Panc1 (cell line): ENCODE data around the gene KDM2B. TPM values are rescaled to one million over a fixed set of nuclear protein-coding genes. Genes with fewer than 3 reads are reported as not detected.

Experiments used
- ATAC-seq: fragments of 200-7000 bp; cut with Tn5 transposase; 2 replicates; pipeline ENCODE4 v1.9.1; 2020; ENCODE audit warnings: mild to moderate bottlenecking, moderate library complexity
- BruUV-seq: library from RNA; stranded (reverse); fragments of 400-500 nt; replicated peaks from 2 replicates; lab custom pipeline; 2021; lab: Mats Ljungman, UMichigan
- CTCF ChIA-PET: fragments of 300-600 bp; sonication (Branson Sonifier 250); formaldehyde crosslinking; loops from one replicate; lab custom pipeline; 2022; ENCODE audit warnings: antibody characterized with exemption; lab: Charles Lee
- POLR2A ChIA-PET: fragments of 300-600 bp; sonication (Branson Sonifier 250); formaldehyde crosslinking; loops from one replicate; lab custom pipeline; 2022; ENCODE audit warnings: antibody characterized with exemption; lab: Charles Lee
- DNase-seq: peaks from one replicate; pipeline ENCODE4 v3.0.0-alpha.2; 2010; ENCODE audit warnings: low read depth, low spot score
- H3K27ac ChIP-seq: 2 replicates; pipeline ENCODE4 v1.5.1; 2011; ENCODE audit warnings: mild to moderate bottlenecking, low read length, inconsistent platforms
- H3K27me3 ChIP-seq: fragments of 200-500 bp; sonication (Bioruptor generic); 2 replicates; pipeline ENCODE4 v1.6.0; 2014; ENCODE audit warnings: low read length, inconsistent platforms; ENCODE audit not compliant: control insufficient read depth, insufficient read depth
- H3K36me3 ChIP-seq: fragments of 200-500 bp; sonication (Bioruptor generic); 2 replicates; pipeline ENCODE4 v1.5.1; 2014; ENCODE audit warnings: inconsistent platforms, mild to moderate bottlenecking, low read length, moderate library complexity; ENCODE audit not compliant: control insufficient read depth, insufficient read depth
- H3K4me1 ChIP-seq: 2 replicates; pipeline ENCODE4 v1.5.1; 2011; ENCODE audit warnings: inconsistent platforms, mild to moderate bottlenecking, low read length, moderate library complexity; ENCODE audit not compliant: control insufficient read depth, insufficient read depth
- H3K4me3 ChIP-seq, 2 experiments: 2 replicates each; pipeline ENCODE4 v1.5.1; 2011 to 2012; ENCODE audit warnings: low read depth in 2 of 2, low read length in 2 of 2, mild to moderate bottlenecking in 2 of 2, inconsistent platforms in 1 of 2, moderate library complexity in 1 of 2
- H3K9me3 ChIP-seq: fragments of 200-500 bp; sonication (Bioruptor generic); 2 replicates; pipeline ENCODE4 v1.5.1; 2014; ENCODE audit warnings: low read depth, mild to moderate bottlenecking, inconsistent platforms, low read length, moderate library complexity; ENCODE audit not compliant: control insufficient read depth, insufficient read depth
- CTCF ChIP-seq: fragments of 450-650 bp; IDR thresholded peaks from 2 replicates; pipeline ENCODE4 v1.5.1; 2017; ENCODE audit warnings: mild to moderate bottlenecking
- POLR2AphosphoS5 ChIP-seq: IDR thresholded peaks from 2 replicates; pipeline ENCODE4 v1.6.1; 2012; ENCODE audit warnings: mild to moderate bottlenecking, low read depth, low read length, moderate library complexity
- REST ChIP-seq, 2 experiments: IDR thresholded peaks; 2 replicates each; pipeline ENCODE4 v1.6.1; 2011 to 2012; ENCODE audit warnings: low read depth in 2 of 2, control low read depth in 1 of 2, low read length in 1 of 2, mild to moderate bottlenecking in 1 of 2, moderate library complexity in 1 of 2; ENCODE audit not compliant: insufficient read depth in 1 of 2
- SIN3A ChIP-seq: IDR thresholded peaks from 2 replicates; pipeline ENCODE4 v1.6.1; 2012; ENCODE audit warnings: low read depth, mild to moderate bottlenecking, low read length, moderate library complexity, borderline replicate concordance; ENCODE audit not compliant: insufficient read depth
- TCF7L2 ChIP-seq: IDR thresholded peaks from 2 replicates; pipeline ENCODE4 v1.6.1; 2011; ENCODE audit warnings: mild to moderate bottlenecking, low read depth, low read length, inconsistent platforms
- in situ Hi-C: cut with HindIII; loops from 2 replicates; pipeline ENCODE4 v1.10.0; 2016; ENCODE audit warnings: low sequenced_read_pairs, low pct_unique_long_range_greater_than_20kb
- intact Hi-C: fragments of 100-400 bp; cut with micrococcal nuclease; formaldehyde crosslinking; loops from one replicate; pipeline ENCODE4 v1.10.0; 2022; ENCODE audit not compliant: unreplicated experiment
- total RNA-seq: library from RNA; stranded (reverse); gene quantifications from one replicate; pipeline ENCODE4 v1.2.1, GENCODE V29; 2021; ENCODE audit not compliant: unreplicated experiment

KDM2B gene
- total RNA-seq, 1 experiment from 2014 or later = 27.5 TPM

- ATAC-seq = no peak
Measured at GRCh38 chr12:121451961-121452339, 128.9 kb downstream of the KDM2B start.

GRCh38 chr12:121448771-121449315 is 132.0 kb downstream of the KDM2B start:
- Histone ChIP-seq H3K27me3 (no peaks in the 10 kb centered on the region), H3K4me3 (no peak overlapping the region), H3K4me1 (no peaks in the 10 kb centered on the region), H3K27ac (no peak overlapping the region), H3K9me3 (no peaks in the 10 kb centered on the region), H3K36me3 (no peaks in the 10 kb centered on the region; the same call in 1 of the 2 replicates)
- ChIA-PET POLR2A (interaction anchor here (0.5 to 0.7 kb wide), 2 partner anchors 35 to 44 kb away, joined by 7 to 9 read pairs; no protein-coding TSS in a partner anchor), CTCF (no interaction called here)
- ATAC-seq = no peak
- intact Hi-C loops (no loop called here), in situ Hi-C loops (no loop called here)
- BruUV-seq = no TSS peak
- DNase-seq = no peak
- TF ChIP-seq CTCF (no peak), REST (IDR thresholded peaks at IDR 0.05; ENCODE audit: insufficient read depth in 1 of 2, low read depth in 2 of 2, low read length in 1 of 2) (no peak), TCF7L2 (no peak), POLR2AphosphoS5 (no peak), SIN3A (no peak)

More at GRCh38 chr12:121451961-121452339, 128.9 kb downstream of the KDM2B start:
- no peak overlapping the region for H3K4me3 ChIP-seq
- H3K27me3 ChIP-seq = no peaks in the 10 kb centered on the region
- intact Hi-C loops = no loop called here
- in situ Hi-C loops = no loop called here
- no peak overlapping the region for H3K27ac ChIP-seq
- ChIA-PET CTCF (interaction anchor here (0.5 kb wide), 1 partner anchor 10 kb away, joined by 3 read pairs; no protein-coding TSS in a partner anchor), POLR2A (no interaction called here)
- no peaks in the 10 kb centered on the region for H3K9me3 ChIP-seq
- DNase-seq = no peak
- TF ChIP-seq POLR2AphosphoS5 (no peak), TCF7L2 (no peak), CTCF (no peak), SIN3A (no peak), REST (IDR thresholded peaks at IDR 0.05; ENCODE audit: insufficient read depth in 1 of 2, low read depth in 2 of 2, low read length in 1 of 2) (no peak)
- H3K36me3 ChIP-seq = no peaks in the 10 kb centered on the region
- no TSS peak for BruUV-seq
- H3K4me1 ChIP-seq = no peaks in the 10 kb centered on the region
